Neural progenitor cell (in vitro differentiated cells): ENCODE results near the gene EAF1. TPM values are rescaled to one million over a fixed set of nuclear protein-coding genes. Genes with fewer than 3 reads are reported as not detected.
"Not testable (repeated sequence)": the region's sequence is repeated elsewhere in the genome, so short reads cannot be mapped to it uniquely, and the experiment has no call there.

Source experiments
- DNase-seq: peaks from one replicate; pipeline ENCODE4 v3.0.0-alpha.2; 2016; ENCODE audit warnings: low spot score
- H2AFZ ChIP-seq: fragments of 200-600 bp; sonication (generic); replicated peaks from 2 replicates; pipeline ENCODE4 v1.6.1; 2016; ENCODE audit warnings: antibody characterized with exemption
- H3F3A ChIP-seq: fragments of 200-600 bp; sonication (generic); 2 replicates; pipeline ENCODE4 v1.6.1; 2016; ENCODE audit warnings: antibody characterized with exemption, low read depth
- H3K27ac ChIP-seq: fragments of 200-600 bp; sonication (generic); 2 replicates; pipeline ENCODE4 v1.5.1; 2016; ENCODE audit warnings: mild to moderate bottlenecking
- H3K27me3 ChIP-seq: fragments of 200-600 bp; sonication (generic); 2 replicates; pipeline ENCODE4 v1.6.1; 2016; ENCODE audit warnings: mild to moderate bottlenecking, moderate library complexity
- H3K36me3 ChIP-seq: fragments of 200-600 bp; sonication (generic); 2 replicates; pipeline ENCODE4 v1.5.1; 2016
- H3K4me1 ChIP-seq: fragments of 200-600 bp; sonication (generic); 2 replicates; pipeline ENCODE4 v1.6.1; 2016; ENCODE audit warnings: mixed run types
- H3K4me2 ChIP-seq: fragments of 200-600 bp; sonication (generic); 2 replicates; pipeline ENCODE4 v1.6.1; 2016
- H3K4me3 ChIP-seq: fragments of 200-600 bp; sonication (generic); 2 replicates; pipeline ENCODE4 v1.5.1; 2016
- H3K79me2 ChIP-seq: fragments of 200-600 bp; sonication (generic); 2 replicates; pipeline ENCODE4 v1.6.1; 2016; ENCODE audit warnings: low read depth
- H3K9ac ChIP-seq: fragments of 200-600 bp; sonication (generic); 2 replicates; pipeline ENCODE4 v1.6.1; 2016
- H3K9me3 ChIP-seq: fragments of 200-600 bp; sonication (generic); 2 replicates; pipeline ENCODE4 v1.5.1; 2016; ENCODE audit warnings: low read depth
- H4K20me1 ChIP-seq: fragments of 200-600 bp; sonication (generic); 2 replicates; pipeline ENCODE4 v1.6.1; 2016; ENCODE audit warnings: low read depth
- H3K27ac Mint-ChIP-seq: 3 replicates; pipeline ENCODE4 v1.8.0; 2021; ENCODE audit warnings: mixed read lengths
- H3K27me3 Mint-ChIP-seq: 2 replicates; pipeline ENCODE4 v1.8.0; 2022; ENCODE audit warnings: low read depth, mild to moderate bottlenecking, inconsistent platforms, moderate library complexity, mixed read lengths; ENCODE audit not compliant: insufficient read depth
- H3K36me3 Mint-ChIP-seq: 3 replicates; pipeline ENCODE4 v1.8.0; 2021; ENCODE audit warnings: mixed read lengths
- H3K4me1 Mint-ChIP-seq: 3 replicates; pipeline ENCODE4 v1.8.0; 2021; ENCODE audit warnings: mixed read lengths
- H3K4me3 Mint-ChIP-seq: 3 replicates; pipeline ENCODE4 v1.8.0; 2021; ENCODE audit warnings: mild to moderate bottlenecking, moderate library complexity, mixed read lengths
- H3K9me3 Mint-ChIP-seq: 3 replicates; pipeline ENCODE4 v1.8.0; 2020; ENCODE audit warnings: mixed read lengths
- EZH2 ChIP-seq: fragments of 200-600 bp; sonication (generic); IDR thresholded peaks from 2 replicates; pipeline ENCODE4 v1.6.1; 2017; ENCODE audit warnings: antibody characterized with exemption, mild to moderate bottlenecking, moderate library complexity
- EZH2phosphoT487 ChIP-seq: fragments of 200-600 bp; sonication (generic); IDR thresholded peaks from 2 replicates; pipeline ENCODE4 v1.6.1; 2017; ENCODE audit warnings: antibody characterized with exemption
- total RNA-seq: library from RNA; depleted of rRNA; stranded (reverse); fragments of >200 nt; gene quantifications from 2 replicates; pipeline ENCODE4 v1.2.3, GENCODE V29; 2015; ENCODE audit warnings: low replicate concordance
- TF ChIP-seq, protein P1 (sequence below): fragments of 200-600 bp; sonication (generic); IDR thresholded peaks from 2 replicates; pipeline ENCODE4 v1.5.1; 2017; ENCODE audit warnings: antibody characterized with exemption, mild to moderate bottlenecking

EAF1 gene
- total RNA-seq, 1 donor from 2014 or later: 34.2 TPM

DNA sequence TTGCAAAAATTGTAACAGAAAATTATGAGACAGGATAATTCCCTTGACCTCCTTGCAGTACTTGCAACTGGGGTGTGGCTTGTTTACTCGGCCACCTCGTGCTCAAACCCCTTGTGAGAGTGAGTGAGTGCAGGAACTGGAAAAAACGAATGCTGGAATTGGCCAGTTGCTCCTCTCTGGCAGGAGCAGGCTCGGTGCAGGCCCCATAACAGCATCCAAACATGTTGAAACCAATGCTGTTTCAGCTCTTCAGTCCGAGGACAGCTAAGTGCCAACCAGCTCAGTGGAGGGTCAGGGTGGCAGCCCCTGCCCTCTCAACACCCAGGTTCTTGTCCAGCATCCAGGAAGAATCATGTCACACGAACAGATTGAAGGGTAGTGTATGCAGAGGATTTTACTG lies 36.9 kb upstream of the EAF1 start:
- Histone ChIP-seq H2AFZ (no peak overlapping the region), H3K4me2 (no peak overlapping the region), H3K79me2 (no peaks in the 10 kb centered on the region), H3K27me3 (no peaks in the 10 kb centered on the region), H3K4me3 (no peak overlapping the region), H3F3A (no peaks in the 10 kb centered on the region), H3K36me3 (no peaks in the 10 kb centered on the region), H3K27ac (no peak overlapping the region), H3K9ac (no peak overlapping the region), H3K9me3 (no peaks in the 10 kb centered on the region), H4K20me1 (no peaks in the 10 kb centered on the region), H3K4me1 (no peaks in the 10 kb centered on the region)
- no peak overlapping the region for H3K27ac Mint-ChIP-seq
- peaks cover 3% of the 10 kb centered on the region for H3K36me3 Mint-ChIP-seq
- H3K27me3 Mint-ChIP-seq: peaks cover 2% of the 10 kb centered on the region
- no peak for DNase-seq
- H3K9me3 Mint-ChIP-seq: peaks cover 14% of the 10 kb centered on the region
- H3K4me1 Mint-ChIP-seq: no peaks in the 10 kb centered on the region
- TF ChIP-seq, protein P1, sequence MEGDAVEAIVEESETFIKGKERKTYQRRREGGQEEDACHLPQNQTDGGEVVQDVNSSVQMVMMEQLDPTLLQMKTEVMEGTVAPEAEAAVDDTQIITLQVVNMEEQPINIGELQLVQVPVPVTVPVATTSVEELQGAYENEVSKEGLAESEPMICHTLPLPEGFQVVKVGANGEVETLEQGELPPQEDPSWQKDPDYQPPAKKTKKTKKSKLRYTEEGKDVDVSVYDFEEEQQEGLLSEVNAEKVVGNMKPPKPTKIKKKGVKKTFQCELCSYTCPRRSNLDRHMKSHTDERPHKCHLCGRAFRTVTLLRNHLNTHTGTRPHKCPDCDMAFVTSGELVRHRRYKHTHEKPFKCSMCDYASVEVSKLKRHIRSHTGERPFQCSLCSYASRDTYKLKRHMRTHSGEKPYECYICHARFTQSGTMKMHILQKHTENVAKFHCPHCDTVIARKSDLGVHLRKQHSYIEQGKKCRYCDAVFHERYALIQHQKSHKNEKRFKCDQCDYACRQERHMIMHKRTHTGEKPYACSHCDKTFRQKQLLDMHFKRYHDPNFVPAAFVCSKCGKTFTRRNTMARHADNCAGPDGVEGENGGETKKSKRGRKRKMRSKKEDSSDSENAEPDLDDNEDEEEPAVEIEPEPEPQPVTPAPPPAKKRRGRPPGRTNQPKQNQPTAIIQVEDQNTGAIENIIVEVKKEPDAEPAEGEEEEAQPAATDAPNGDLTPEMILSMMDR: no peak
- TF ChIP-seq EZH2phosphoT487 (no peak), EZH2 (no peak)
- no peak overlapping the region for H3K4me3 Mint-ChIP-seq

- Mint-ChIP-seq H3K36me3 (peaks cover 4% of the 10 kb centered on the region), H3K4me1 (no peaks in the 10 kb centered on the region), H3K4me3 (no peak overlapping the region), H3K9me3 (peaks cover 14% of the 10 kb centered on the region), H3K27ac (no peak overlapping the region), H3K27me3 (peaks cover 2% of the 10 kb centered on the region)
- H3K4me1 ChIP-seq: no peaks in the 10 kb centered on the region
- no peak overlapping the region for H3K4me3 ChIP-seq
- H4K20me1 ChIP-seq: no peaks in the 10 kb centered on the region
- no peak overlapping the region for H3K4me2 ChIP-seq
- no peaks in the 10 kb centered on the region for H3K9me3 ChIP-seq
- no peak overlapping the region for H2AFZ ChIP-seq
- no peaks in the 10 kb centered on the region for H3K27me3 ChIP-seq
- H3K27ac ChIP-seq: no peak overlapping the region
- no peaks in the 10 kb centered on the region for H3K36me3 ChIP-seq
- H3F3A ChIP-seq: no peaks in the 10 kb centered on the region
- H3K79me2 ChIP-seq: no peaks in the 10 kb centered on the region
- no peak overlapping the region for H3K9ac ChIP-seq
- DNase-seq: no peak
- TF ChIP-seq EZH2 (no peak), EZH2phosphoT487 (no peak)
- TF ChIP-seq, protein P1: no peak
These were observed 36.4 kb upstream of the EAF1 start for GRCh38 chr3:15391007-15391406.

DNA sequence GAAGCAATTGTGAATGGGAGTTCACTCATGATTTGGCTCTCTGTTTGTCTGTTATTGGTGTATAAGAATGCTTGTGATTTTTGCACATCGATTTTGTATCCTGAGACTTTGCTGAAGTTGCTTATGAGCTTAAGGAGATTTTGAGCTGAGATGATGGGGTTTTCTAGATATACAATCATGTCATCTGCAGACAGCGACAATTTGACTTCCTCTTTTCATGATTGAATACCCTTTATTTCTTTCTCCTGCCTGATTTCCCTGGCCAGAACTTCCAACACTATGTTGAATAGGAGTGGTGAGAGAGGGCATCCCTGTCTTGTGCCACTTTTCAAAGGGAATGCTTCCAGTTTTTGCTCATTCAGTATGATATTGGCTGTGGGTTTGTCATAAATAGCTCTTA lies 34.1 kb upstream of the EAF1 start:
- H3K36me3 ChIP-seq, DNase-seq, H3K79me2 ChIP-seq, H3K27ac ChIP-seq, H3K4me1 Mint-ChIP-seq, H3K4me2 ChIP-seq, H4K20me1 ChIP-seq, H3K27me3 ChIP-seq, H3K4me3 Mint-ChIP-seq, H3K9me3 ChIP-seq, H2AFZ ChIP-seq, H3F3A ChIP-seq, H3K27ac Mint-ChIP-seq, H3K4me3 ChIP-seq, H3K4me1 ChIP-seq, H3K9ac ChIP-seq, H3K27me3 Mint-ChIP-seq: not testable (repeated sequence)
- Mint-ChIP-seq H3K9me3 (peaks cover 26% of the 10 kb centered on the region), H3K36me3 (peaks cover 14% of the 10 kb centered on the region)

DNA sequence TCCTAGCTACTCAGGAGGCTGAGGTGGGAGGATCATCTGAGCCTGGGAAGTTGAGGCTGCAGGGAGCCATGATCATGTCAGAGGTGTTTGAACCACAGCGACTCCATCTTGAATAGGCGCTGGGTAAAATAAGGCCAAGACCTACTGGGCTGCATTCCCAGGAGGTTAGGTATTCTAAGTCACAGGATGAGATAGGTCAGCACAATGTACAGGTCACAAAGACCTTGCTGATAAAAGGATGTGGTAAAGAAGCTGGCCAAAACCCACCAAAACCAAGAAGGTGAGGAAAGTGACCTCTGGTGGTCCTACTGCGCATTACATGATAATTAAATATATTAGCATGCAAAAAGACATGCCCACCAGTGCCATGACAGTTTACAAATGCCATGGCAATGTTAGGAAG lies 28.7 kb upstream of the EAF1 start:
- H3K27ac ChIP-seq, H3K9ac ChIP-seq, H3K79me2 ChIP-seq, H3K4me2 ChIP-seq, H3K4me1 Mint-ChIP-seq, H3K27ac Mint-ChIP-seq, DNase-seq, H3K4me1 ChIP-seq, H3K27me3 Mint-ChIP-seq, H3K27me3 ChIP-seq, H3K4me3 Mint-ChIP-seq, H3F3A ChIP-seq, H3K9me3 ChIP-seq, H4K20me1 ChIP-seq, H3K4me3 ChIP-seq, H3K36me3 ChIP-seq, H2AFZ ChIP-seq: not testable (repeated sequence)
- Mint-ChIP-seq H3K36me3 (peaks cover 14% of the 10 kb centered on the region), H3K9me3 (peaks cover 18% of the 10 kb centered on the region)
